Measurements from ENCODE around the gene ASPRV1. TPM values are rescaled to one million over a fixed set of nuclear protein-coding genes. Genes with fewer than 3 reads are reported as not detected.

ASPRV1 gene
- total RNA-seq, 1 donor from 2014 or later, result 4.3 TPM

GRCh38 chr2:69993048-69993565 is 31.7 kb upstream of the ASPRV1 start:
- intact Hi-C loops (cut with DNase I), result no loop called here
- Histone ChIP-seq H3K4me1 (no peaks in the 10 kb centered on the region), H3K27me3 (no peaks in the 10 kb centered on the region), H3K27ac (no peak overlapping the region), H3K36me3 (peaks cover 13 to 31% of the 10 kb centered on the region in 2 donors), H3K4me3 (no peak overlapping the region), H3K9me3 (no peaks in the 10 kb centered on the region)
- peak in 1 of 2 donors; percentile 51 for DNase-seq (ENCODE audit: low spot score in 2 of 2)
- no peak for TF ChIP-seq CTCF (IDR thresholded peaks at IDR 0.05)

- DNase-seq (ENCODE audit: low spot score in 2 of 2), result no peak
- peaks cover 13 to 31% of the 10 kb centered on the region in 2 donors for H3K36me3 ChIP-seq
- H3K9me3 ChIP-seq, result no peaks in the 10 kb centered on the region
- intact Hi-C loops (cut with DNase I), result no loop called here
- no peak overlapping the region for H3K27ac ChIP-seq
- H3K4me1 ChIP-seq, result no peaks in the 10 kb centered on the region
- H3K27me3 ChIP-seq, result no peaks in the 10 kb centered on the region
- no peak for TF ChIP-seq CTCF (IDR thresholded peaks at IDR 0.05)
- H3K4me3 ChIP-seq, result no peak overlapping the region
These were observed 31.0 kb upstream of the ASPRV1 start for GRCh38 chr2:69992310-69993047.

- intact Hi-C loops (cut with DNase I), result no loop called here
- Histone ChIP-seq H3K4me3 (no peak overlapping the region), H3K27ac (no peak overlapping the region), H3K9me3 (no peaks in the 10 kb centered on the region), H3K27me3 (no peaks in the 10 kb centered on the region), H3K4me1 (no peaks in the 10 kb centered on the region), H3K36me3 (peaks cover 5 to 17% of the 10 kb centered on the region in 2 donors)
- no peak for DNase-seq (ENCODE audit: low spot score in 2 of 2)
- no peak for TF ChIP-seq CTCF (IDR thresholded peaks at IDR 0.05)
These were observed 28.1 kb upstream of the ASPRV1 start for GRCh38 chr2:69989441-69990105.

GRCh38 chr2:69989009-69989408 is 27.6 kb upstream of the ASPRV1 start:
- intact Hi-C loops (cut with DNase I), result no loop called here
- TF ChIP-seq CTCF (IDR thresholded peaks at IDR 0.05), result no peak
- no peak overlapping the region for H3K4me3 ChIP-seq

GRCh38 chr2:69988086-69988635 is 26.7 kb upstream of the ASPRV1 start:
- Histone ChIP-seq H3K4me1 (no peaks in the 10 kb centered on the region), H3K27ac (no peak overlapping the region), H3K36me3 (peaks cover 0 to 3% of the 10 kb centered on the region in 2 donors), H3K9me3 (no peaks in the 10 kb centered on the region), H3K27me3 (no peaks in the 10 kb centered on the region), H3K4me3 (no peak overlapping the region)
- intact Hi-C loops (cut with DNase I), result no loop called here
- no peak for TF ChIP-seq CTCF (IDR thresholded peaks at IDR 0.05)
- no peak for DNase-seq (ENCODE audit: low spot score in 2 of 2)

More at GRCh38 chr2:69989009-69989408, 27.6 kb upstream of the ASPRV1 start:
- Histone ChIP-seq H3K27me3 (no peaks in the 10 kb centered on the region), H3K36me3 (peaks cover 4 to 12% of the 10 kb centered on the region in 2 donors), H3K4me1 (no peaks in the 10 kb centered on the region), H3K27ac (no peak overlapping the region), H3K9me3 (no peaks in the 10 kb centered on the region)
- no peak for DNase-seq (ENCODE audit: low spot score in 2 of 2)

Measured in ascending aorta (tissue), 2 donors.